ENCODE measurements around the gene GALNT10. TPM values are rescaled to one million over a fixed set of nuclear protein-coding genes. Genes with fewer than 3 reads are reported as not detected.

GALNT10 gene
- total RNA-seq, 1 donor from 2014 or later = 23.5 TPM

- no peak for TF ChIP-seq CTCF (conservative IDR thresholded peaks at IDR 0.05; ENCODE audit: low read depth, low read length)
- H3K4me3 ChIP-seq (ENCODE audit: low read depth, low read length) = no peak overlapping the region
- DNase-seq (ENCODE audit: low read depth) = no peak
Observed at GRCh38 chr5:154370119-154370518, 179.6 kb downstream of the GALNT10 start.

- no peak for TF ChIP-seq CTCF (conservative IDR thresholded peaks at IDR 0.05; ENCODE audit: low read depth, low read length)
- DNase-seq (ENCODE audit: low read depth) = no peak
Observed at GRCh38 chr5:154370813-154371212, 180.3 kb downstream of the GALNT10 start.

GRCh38 chr5:154371687-154372086 is 181.2 kb downstream of the GALNT10 start:
- no peak overlapping the region for H3K4me3 ChIP-seq (ENCODE audit: low read depth, low read length)
- no peak for TF ChIP-seq CTCF (conservative IDR thresholded peaks at IDR 0.05; ENCODE audit: low read depth, low read length)
- DNase-seq (ENCODE audit: low read depth) = no peak

More at GRCh38 chr5:154370813-154371212, 180.3 kb downstream of the GALNT10 start:
- no peak overlapping the region for H3K4me3 ChIP-seq (ENCODE audit: low read depth, low read length)

- DNase-seq (ENCODE audit: low read depth) = no peak
- H3K4me3 ChIP-seq (ENCODE audit: low read depth, low read length) = no peak overlapping the region
- no peak for TF ChIP-seq CTCF (conservative IDR thresholded peaks at IDR 0.05; ENCODE audit: low read depth, low read length)
Observed at GRCh38 chr5:154372661-154373060, 182.1 kb downstream of the GALNT10 start.

- DNase-seq (ENCODE audit: low read depth) = no peak
- no peak overlapping the region for H3K4me3 ChIP-seq (ENCODE audit: low read depth, low read length)
- no peak for TF ChIP-seq CTCF (conservative IDR thresholded peaks at IDR 0.05; ENCODE audit: low read depth, low read length)
Observed at GRCh38 chr5:154373326-154373725, 182.8 kb downstream of the GALNT10 start.

- DNase-seq (ENCODE audit: low read depth) = no peak
- TF ChIP-seq CTCF (conservative IDR thresholded peaks at IDR 0.05; ENCODE audit: low read depth, low read length) = no peak
- no peak overlapping the region for H3K4me3 ChIP-seq (ENCODE audit: low read depth, low read length)
Observed at GRCh38 chr5:154373729-154374179, 183.2 kb downstream of the GALNT10 start.

- TF ChIP-seq CTCF (conservative IDR thresholded peaks at IDR 0.05; ENCODE audit: low read depth, low read length) = no peak
- no peak overlapping the region for H3K4me3 ChIP-seq (ENCODE audit: low read depth, low read length)
- DNase-seq (ENCODE audit: low read depth) = no peak
Observed at GRCh38 chr5:154374264-154374663, 183.7 kb downstream of the GALNT10 start.
